ENCODE measurements around the gene NUPR1.

The NUPR1 gene

GRCh38 chr16:28499854-28500253 lies 38.9 kb downstream of the NUPR1 start:
- no peaks in the 10 kb centered on the region for H3K36me3 ChIP-seq (replicated peaks)
- H3K27ac ChIP-seq, result no peak overlapping the region
- no peaks in the 10 kb centered on the region for H3K27me3 ChIP-seq (replicated peaks)
- TF ChIP-seq, protein P1, sequence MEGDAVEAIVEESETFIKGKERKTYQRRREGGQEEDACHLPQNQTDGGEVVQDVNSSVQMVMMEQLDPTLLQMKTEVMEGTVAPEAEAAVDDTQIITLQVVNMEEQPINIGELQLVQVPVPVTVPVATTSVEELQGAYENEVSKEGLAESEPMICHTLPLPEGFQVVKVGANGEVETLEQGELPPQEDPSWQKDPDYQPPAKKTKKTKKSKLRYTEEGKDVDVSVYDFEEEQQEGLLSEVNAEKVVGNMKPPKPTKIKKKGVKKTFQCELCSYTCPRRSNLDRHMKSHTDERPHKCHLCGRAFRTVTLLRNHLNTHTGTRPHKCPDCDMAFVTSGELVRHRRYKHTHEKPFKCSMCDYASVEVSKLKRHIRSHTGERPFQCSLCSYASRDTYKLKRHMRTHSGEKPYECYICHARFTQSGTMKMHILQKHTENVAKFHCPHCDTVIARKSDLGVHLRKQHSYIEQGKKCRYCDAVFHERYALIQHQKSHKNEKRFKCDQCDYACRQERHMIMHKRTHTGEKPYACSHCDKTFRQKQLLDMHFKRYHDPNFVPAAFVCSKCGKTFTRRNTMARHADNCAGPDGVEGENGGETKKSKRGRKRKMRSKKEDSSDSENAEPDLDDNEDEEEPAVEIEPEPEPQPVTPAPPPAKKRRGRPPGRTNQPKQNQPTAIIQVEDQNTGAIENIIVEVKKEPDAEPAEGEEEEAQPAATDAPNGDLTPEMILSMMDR (IDR thresholded peaks at IDR 0.05; ENCODE audit: low read depth, low read length, missing control alignments), result no peak
- no peak overlapping the region for H3K4me3 ChIP-seq (ENCODE audit: low read depth, low read length)
- in situ Hi-C loops (cut with HindIII; ENCODE audit: low pct_ligation_motif_present, low sequenced_read_pairs), result no loop called here
- no peak for DNase-seq

DNA sequence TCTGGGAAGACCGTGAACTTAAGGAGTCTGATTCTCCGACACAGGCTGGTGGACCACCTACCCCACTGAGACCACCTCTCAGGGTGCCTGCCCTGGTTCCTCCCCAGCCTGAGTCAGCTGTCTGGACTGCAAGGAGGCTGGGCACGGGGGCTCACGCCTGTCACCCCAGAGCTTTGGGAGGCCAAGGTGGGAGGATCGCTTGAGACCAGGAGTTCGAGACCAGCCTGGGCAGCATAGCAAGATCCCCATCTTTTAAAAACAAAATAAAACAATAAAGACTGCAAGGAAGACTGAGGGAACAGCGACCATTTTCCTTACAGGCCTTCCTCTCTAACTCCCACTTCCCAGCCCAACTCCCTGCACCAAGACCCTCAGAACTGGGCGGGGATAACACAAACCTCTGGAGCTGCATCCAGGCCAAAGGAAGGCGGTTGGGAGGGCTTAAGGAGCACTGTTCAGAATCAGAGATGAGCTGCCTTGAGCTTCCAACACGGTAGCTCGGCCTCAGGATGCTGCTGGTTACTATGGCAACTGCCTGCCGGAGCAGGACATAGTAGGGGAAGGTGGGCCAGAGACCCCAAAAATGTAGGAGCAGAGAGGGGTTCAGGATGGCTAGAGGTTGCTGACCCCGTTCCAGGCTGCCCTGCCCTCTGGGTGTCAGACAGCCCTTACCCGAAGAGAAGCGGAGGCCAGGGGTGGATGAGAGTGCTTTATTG lies 40.0 kb downstream of the NUPR1 start:
- no peak for DNase-seq
- no peak overlapping the region for H3K4me3 ChIP-seq (ENCODE audit: low read depth, low read length)
- TF ChIP-seq, protein P1 (IDR thresholded peaks at IDR 0.05; ENCODE audit: low read depth, low read length, missing control alignments), result no peak
- no peaks in the 10 kb centered on the region for H3K36me3 ChIP-seq (replicated peaks)
- H3K27ac ChIP-seq, result no peak overlapping the region
- in situ Hi-C loops (cut with HindIII; ENCODE audit: low pct_ligation_motif_present, low sequenced_read_pairs), result no loop called here
- H3K27me3 ChIP-seq (replicated peaks), result no peaks in the 10 kb centered on the region

DNA sequence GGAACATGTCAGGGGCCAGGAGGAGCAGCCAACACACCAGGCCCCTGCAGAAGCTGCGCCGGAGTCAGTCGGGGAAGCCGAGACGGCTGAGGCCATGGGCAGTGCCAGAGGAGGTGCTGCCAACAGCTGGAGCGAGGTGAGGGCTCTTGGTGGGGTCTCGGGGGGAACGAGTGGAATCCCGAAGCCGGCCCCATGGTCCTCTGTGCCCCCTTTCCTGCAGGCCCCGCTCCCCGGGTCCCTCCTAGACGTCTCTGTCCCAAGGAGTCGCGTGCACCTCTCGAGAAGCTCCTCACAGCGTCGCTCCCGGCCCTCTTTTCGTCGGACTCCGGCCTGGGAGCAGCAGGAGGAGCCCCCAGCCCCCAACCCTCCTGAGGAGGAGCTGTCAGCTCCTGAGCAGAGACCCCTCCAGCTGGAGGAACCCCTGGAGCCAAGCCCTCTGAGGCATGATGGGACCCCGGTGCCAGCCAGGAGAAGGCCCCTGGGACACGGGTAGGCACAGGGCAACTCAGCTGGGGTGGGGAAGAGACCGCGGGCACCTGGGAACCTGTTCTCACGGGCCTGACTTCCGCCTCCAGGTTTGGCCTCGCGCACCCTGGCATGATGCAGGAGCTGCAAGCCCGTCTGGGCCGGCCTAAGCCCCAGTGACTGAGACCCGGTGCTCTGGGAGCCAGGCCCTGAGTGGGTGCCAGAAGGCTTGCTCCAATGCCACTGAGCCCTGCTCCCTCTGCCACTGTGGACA lies 40.7 kb downstream of the NUPR1 start:
- TF ChIP-seq, protein P1 (IDR thresholded peaks at IDR 0.05; ENCODE audit: low read depth, low read length, missing control alignments), result no peak
- H3K4me3 ChIP-seq (ENCODE audit: low read depth, low read length), result no peak overlapping the region
- in situ Hi-C loops (cut with HindIII; ENCODE audit: low pct_ligation_motif_present, low sequenced_read_pairs), result no loop called here
- no peak overlapping the region for H3K27ac ChIP-seq
- no peak for DNase-seq
- H3K27me3 ChIP-seq (replicated peaks), result no peaks in the 10 kb centered on the region
- no peaks in the 10 kb centered on the region for H3K36me3 ChIP-seq (replicated peaks)

- in situ Hi-C loops (cut with HindIII; ENCODE audit: low pct_ligation_motif_present, low sequenced_read_pairs), result no loop called here
- TF ChIP-seq, protein P1 (IDR thresholded peaks at IDR 0.05; ENCODE audit: low read depth, low read length, missing control alignments), result no peak
- H3K27me3 ChIP-seq (replicated peaks), result no peaks in the 10 kb centered on the region
- no peak overlapping the region for H3K27ac ChIP-seq
- DNase-seq, result no peak
- no peaks in the 10 kb centered on the region for H3K36me3 ChIP-seq (replicated peaks)
- no peak overlapping the region for H3K4me3 ChIP-seq (ENCODE audit: low read depth, low read length)
Measured at GRCh38 chr16:28497386-28497785, 41.4 kb downstream of the NUPR1 start.

GRCh38 chr16:28496844-28497243 lies 41.9 kb downstream of the NUPR1 start:
- no peak overlapping the region for H3K27ac ChIP-seq
- H3K36me3 ChIP-seq (replicated peaks), result no peaks in the 10 kb centered on the region
- TF ChIP-seq, protein P1 (IDR thresholded peaks at IDR 0.05; ENCODE audit: low read depth, low read length, missing control alignments), result no peak
- H3K4me3 ChIP-seq (ENCODE audit: low read depth, low read length), result no peak overlapping the region
- no peak for DNase-seq
- H3K27me3 ChIP-seq (replicated peaks), result no peaks in the 10 kb centered on the region
- in situ Hi-C loops (cut with HindIII; ENCODE audit: low pct_ligation_motif_present, low sequenced_read_pairs), result no loop called here
